Mammary epithelial cell (primary cell): ENCODE data around the gene TIMM50.

Experiments used
- CTCF ChIP-seq, 2 donors: IDR thresholded peaks in 1 of 2; conservative IDR thresholded peaks in 1 of 2; 2 replicates each; pipeline ENCODE4 v1.5.1; 2011 to 2012; ENCODE audit warnings: inconsistent platforms in 2 of 2, low read length in 2 of 2, mild to moderate bottlenecking in 2 of 2, control low read depth in 1 of 2, low read depth in 1 of 2; ENCODE audit not compliant: insufficient read depth in 1 of 2; ENCODE audit errors: extremely low read depth in 1 of 2
- EZH2 ChIP-seq: IDR thresholded peaks from 2 replicates; pipeline ENCODE4 v1.6.1; 2012; ENCODE audit warnings: low read length, inconsistent platforms, borderline replicate concordance

- no peak for TF ChIP-seq CTCF (conservative IDR thresholded peaks at IDR 0.05 in 1 of 2, IDR thresholded peaks at IDR 0.05 in 1 of 2; ENCODE audit: extremely low read depth in 1 of 2, insufficient read depth in 1 of 2, low read depth in 1 of 2, low read length in 2 of 2)
- TF ChIP-seq EZH2 = no peak
Measured at GRCh38 chr19:39498798-39499642, 18.4 kb downstream of the TIMM50 start, which contains the start of gene DLL3.
